Heart left ventricle (tissue), 16 donors: Measurements from ENCODE around the gene MEGF9. TPM values are rescaled to one million over a fixed set of nuclear protein-coding genes. Genes with fewer than 3 reads are reported as not detected.
"Not testable (repeated sequence)": the region's sequence is repeated elsewhere in the genome, so short reads cannot be mapped to it uniquely, and the experiment has no call there.

Experiments used
- ATAC-seq, 4 donors: fragments of 200-7000 bp; cut with Tn5 transposase; one replicate each; pipeline ENCODE4 v1.9.1; 2020 to 2022; ENCODE audit warnings: moderate library complexity in 4 of 4, mild to moderate bottlenecking in 3 of 4, moderate number of reproducible peaks in 1 of 4
- DNase-seq, 5 donors: peaks; one replicate each; pipeline ENCODE4 v3.0.0-alpha.2; 2020
- H3K27ac ChIP-seq, 12 donors: fragments of 200-600 bp; sonication (generic) in 4 of 12; one replicate each; pipeline versions ENCODE4 v1.5.0 to v1.8.0; 2016 to 2022; ENCODE audit warnings: mild to moderate bottlenecking in 2 of 12
- H3K27me3 ChIP-seq, 9 donors: fragments of 200-600 bp; sonication (generic) in 2 of 9; one replicate each; pipeline versions ENCODE4 v1.5.1 to v1.8.0; 2016 to 2022; ENCODE audit warnings: mild to moderate bottlenecking in 3 of 9
- H3K36me3 ChIP-seq, 9 donors: fragments of 200-600 bp; sonication (generic) in 2 of 9; one replicate each; pipeline versions ENCODE4 v1.5.0 to v1.8.0; 2018 to 2022; ENCODE audit warnings: mild to moderate bottlenecking in 2 of 9
- H3K4me1 ChIP-seq, 12 donors: fragments of 200-600 bp; sonication (generic) in 4 of 12; one replicate each; pipeline versions ENCODE4 v1.5.0 to v1.8.0; 2016 to 2022; ENCODE audit warnings: mild to moderate bottlenecking in 3 of 12
- H3K4me3 ChIP-seq, 12 donors: fragments of 200-600 bp; sonication (generic) in 4 of 12; one replicate each; pipeline versions ENCODE4 v1.5.0 to v1.8.0; 2017 to 2022; ENCODE audit warnings: mild to moderate bottlenecking in 9 of 12, moderate library complexity in 4 of 12
- H3K9me3 ChIP-seq, 12 donors: fragments of 200-600 bp; sonication (generic) in 4 of 12; one replicate each; pipeline versions ENCODE4 v1.5.0 to v1.8.0; 2016 to 2022; ENCODE audit warnings: mild to moderate bottlenecking in 1 of 12
- CTCF ChIP-seq, 12 donors: fragments of 200-600 bp; sonication (generic) in 4 of 12; IDR thresholded peaks; one replicate each; pipeline versions ENCODE4 v1.5.0 to v1.8.0; 2018 to 2022; ENCODE audit warnings: antibody characterized with exemption in 12 of 12, mild to moderate bottlenecking in 5 of 12
- POLR2A ChIP-seq, 2 donors: fragments of 450-650 bp; IDR thresholded peaks; one replicate each; pipeline ENCODE4 v1.6.1; 2017; ENCODE audit warnings: antibody characterized with exemption in 2 of 2, mild to moderate bottlenecking in 2 of 2, moderate library complexity in 2 of 2
- WGBS, 4 donors: extraction: QIAGEN DNeasy Blood & Tissue Kit in 2 of 4; methylation state at CpG; one replicate each; pipeline versions ENCODE4 v1.1.5 to v1.1.7; 2013 to 2018; 5-methylcytosine and 5-hydroxymethylcytosine counted together
- intact Hi-C, 10 donors: fragments of 100-400 bp; cut with DNase I; formaldehyde crosslinking; loops; one replicate each; pipeline versions ENCODE4 v1.11.1 to v1.14.2; 2022
- polyA plus RNA-seq, 2 donors: library from polyadenylated mRNA; stranded (reverse); fragments of 200-250 nt; gene quantifications; one replicate each; pipeline ENCODE4 v1.2.3, GENCODE V29; 2013
- total RNA-seq, 9 donors: library from RNA; depleted of rRNA in 2 of 9; stranded (reverse); fragments of >200 nt in 2 of 9; fragmentation: NEBNext Ultra II Directional in 3 of 9; extraction: Animal tissue kit (Norgen Biotek cat#: 25700) in 3 of 9; gene quantifications; one replicate each; pipeline versions ENCODE4 v1.1.0 to v1.2.4, GENCODE V29; 2016 to 2023
- donor health status: ischemic (EF 13 %, LVEDD 7.1; RV severe dilation, severe dysfunction).
- donor health status: healthy with polysubstance abuse.
- donor health status: DM: no; HTN: yes; CAD: no.
- donor health status: DM: no; HTN: no; CAD: no.
- donor health status: ischemic (EF 25% LVEDD 6.9; RV normal size, moderate dysfunction).
- donor health status: ischemic (EF 25% LVEDD 5.7; RV mildly dilated, moderate dysfunction).
- donor health status: healthy.
- donor health status: DM: yes; HTN: yes; CAD: no.
- donor health status: ischemic (EF 35%, LVEDD 5.7; RV mildly dilated, moderate dysfunction).
- donor health status: nonischemic (EF 11% LVEDD 7.7; RV severe dilation, severe dysfunction).
- donor health status: DM: yes; HTN: yes; CAD: no.
- donor health status: PGD.
- donor health status: ischemic (EF 29% LVEDD 5.4; RV normal size, mild dysfunction).
- donor health status: nonischemic (EF 23%, LVEDD 6.1; RV moderate dilation, normal function).

Gene MEGF9
- total and polyA plus RNA-seq, 11 donors, result 2.2 to 46.0 (median 12.8) TPM

DNA sequence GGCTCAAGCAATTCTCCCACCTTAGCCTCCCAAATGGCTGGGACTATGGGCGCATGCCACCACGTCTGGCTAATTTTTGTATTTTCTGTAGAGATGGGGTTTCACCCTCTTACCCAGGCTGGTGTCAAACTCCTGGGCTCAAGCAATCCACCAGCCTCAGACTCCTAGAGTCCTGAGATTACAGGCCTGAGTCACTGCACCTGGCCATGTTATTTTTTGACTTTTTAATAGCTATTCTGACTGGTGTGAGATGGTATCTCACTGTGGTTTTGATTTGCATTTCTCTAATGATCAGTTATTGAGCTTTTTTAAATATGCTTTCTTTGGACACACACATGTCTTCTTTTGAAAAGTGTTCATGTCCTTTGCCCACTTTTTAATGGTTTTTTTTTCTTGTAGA, 40.8 kb upstream of the MEGF9 start:
- H3K4me1 ChIP-seq, result peaks cover 0 to 27% (median 0%) of the 10 kb centered on the region in 12 donors
- H3K9me3 ChIP-seq, result no peaks in the 10 kb centered on the region
- no peak overlapping the region for H3K27ac ChIP-seq
- H3K36me3 ChIP-seq, result peaks cover 0 to 40% (median 16%) of the 10 kb centered on the region in 9 donors
- intact Hi-C loops, result loop anchor here in 8 of 10 donors (1.0 to 5.0 kb wide), 4 partner anchors 181 to 307 kb away; no protein-coding TSS in a partner anchor
- 97 to 100% (median 99%) methylated on average over 2 of the region's 2 CpGs for WGBS, 4 donors
- no peak for ATAC-seq
- H3K4me3 ChIP-seq, result no peak overlapping the region
- TF ChIP-seq POLR2A (IDR thresholded peaks at IDR 0.05) (no peak), CTCF (IDR thresholded peaks at IDR 0.05) (no peak)
- no peak for DNase-seq
- H3K27me3 ChIP-seq, result no peaks in the 10 kb centered on the region

DNA sequence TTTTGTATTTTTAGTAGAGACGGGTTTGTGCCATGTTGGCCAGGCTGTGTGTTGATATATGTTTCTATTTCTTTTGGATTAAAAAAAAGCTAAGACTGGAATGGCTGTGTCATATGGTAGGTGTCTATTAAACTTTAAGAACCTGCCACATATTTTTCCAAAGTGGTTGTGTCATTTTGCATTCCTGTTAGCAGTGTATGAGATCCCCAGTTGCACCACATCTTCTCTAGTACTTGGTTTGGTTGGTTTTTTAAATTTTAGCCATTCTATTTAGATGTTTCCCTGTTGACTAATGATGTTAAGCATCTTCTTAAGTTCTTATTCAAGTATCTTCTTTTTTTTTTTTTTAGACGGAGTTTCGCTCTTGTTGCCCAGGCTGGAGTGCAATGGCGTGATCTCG, 36.2 kb upstream of the MEGF9 start:
- no peak for ATAC-seq
- intact Hi-C loops, result no loop called here
- TF ChIP-seq CTCF (IDR thresholded peaks at IDR 0.05) (no peak), POLR2A (IDR thresholded peaks at IDR 0.05) (no peak)

DNA sequence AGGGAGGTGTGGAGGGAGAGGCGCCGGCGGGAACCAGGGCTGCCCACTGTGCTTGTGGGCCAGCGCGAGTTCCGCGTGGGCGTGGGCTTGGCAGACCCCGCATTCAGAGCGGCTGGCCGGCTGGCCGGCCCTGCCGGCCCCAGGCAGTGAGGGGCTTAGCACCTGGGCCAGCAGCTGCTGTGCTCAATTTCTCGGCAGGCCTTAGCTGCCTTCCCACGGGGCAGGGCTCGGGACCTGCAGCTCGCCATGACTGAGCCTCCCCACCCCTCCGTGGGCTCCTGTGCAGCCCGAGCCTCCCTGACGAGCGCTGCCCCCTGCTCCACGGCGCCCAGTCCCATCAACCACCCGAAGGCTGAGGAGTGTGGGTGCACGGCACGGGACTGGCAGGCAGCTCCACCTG, 32.1 kb upstream of the MEGF9 start:
- H3K4me3 ChIP-seq, H3K4me1 ChIP-seq, H3K36me3 ChIP-seq, intact Hi-C loops, H3K27ac ChIP-seq, H3K9me3 ChIP-seq, H3K27me3 ChIP-seq, DNase-seq, ATAC-seq: not testable (repeated sequence)
- WGBS, 4 donors, result 95 to 96% (median 95%) methylated on average over 15 to 26 of the region's 26 CpGs

More for the DNA sequence above, 36.2 kb upstream of the MEGF9 start:
- no peaks in the 10 kb centered on the region for H3K9me3 ChIP-seq
- H3K36me3 ChIP-seq, result no peaks in the 10 kb centered on the region
- DNase-seq, result no peak
- 91 to 97% (median 96%) methylated on average over 5 of the region's 5 CpGs for WGBS, 4 donors
- no peak overlapping the region for H3K4me3 ChIP-seq
- H3K27ac ChIP-seq, result no peak overlapping the region
- no peaks in the 10 kb centered on the region for H3K27me3 ChIP-seq
- H3K4me1 ChIP-seq, result no peaks in the 10 kb centered on the region

GRCh38 chr9:120745278-120745677, 31.0 kb upstream of the MEGF9 start:
- ATAC-seq (no peak), DNase-seq (no peak)
- Histone ChIP-seq H3K9me3 (no peaks in the 10 kb centered on the region), H3K36me3 (no peaks in the 10 kb centered on the region), H3K4me3 (no peak overlapping the region), H3K4me1 (peaks cover 0 to under 1% (median 0%) of the 10 kb centered on the region in 12 donors), H3K27ac (no peak overlapping the region), H3K27me3 (no peaks in the 10 kb centered on the region)
- intact Hi-C loops, result no loop called here
- no peak for TF ChIP-seq CTCF (IDR thresholded peaks at IDR 0.05)
- TF ChIP-seq POLR2A (IDR thresholded peaks at IDR 0.05), result no peak
- 90 to 98% (median 95%) methylated on average over 6 of the region's 6 CpGs for WGBS, 4 donors

DNA sequence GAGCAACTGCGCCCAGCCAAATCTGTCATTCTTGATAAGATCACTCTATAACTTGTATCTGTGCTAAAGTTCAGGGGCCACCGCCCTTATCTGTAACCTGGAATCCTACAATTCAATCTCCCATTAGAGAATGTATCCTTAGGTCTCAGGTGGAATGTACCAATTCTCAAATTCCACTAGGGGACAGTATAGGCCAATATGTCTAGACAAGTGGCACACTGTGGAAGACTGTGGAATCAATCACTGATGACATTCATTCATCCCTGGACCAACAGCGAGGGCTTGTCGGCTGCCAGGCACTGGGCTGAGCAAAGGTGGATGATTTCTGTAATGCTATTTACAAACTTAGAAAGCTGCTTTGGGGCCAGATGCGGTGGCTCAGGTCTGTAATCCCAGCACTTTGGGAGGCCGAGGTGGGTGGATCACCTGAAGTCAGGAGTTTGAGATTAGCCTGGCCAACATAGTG, 28.7 kb upstream of the MEGF9 start:
- no peaks in the 10 kb centered on the region for H3K9me3 ChIP-seq
- TF ChIP-seq POLR2A (IDR thresholded peaks at IDR 0.05) (no peak), CTCF (IDR thresholded peaks at IDR 0.05) (peak; percentile 27 to 69 (median 38))
- H3K4me1 ChIP-seq, result peaks cover 0 to 6% (median 0%) of the 10 kb centered on the region in 12 donors
- ATAC-seq (peak in 2 of 4 donors; percentile 60 to 61), DNase-seq (no peak)
- no peak overlapping the region for H3K4me3 ChIP-seq
- intact Hi-C loops, result no loop called here
- no peak overlapping the region for H3K27ac ChIP-seq
- WGBS, 4 donors, result 79 to 92% (median 91%) methylated on average over 6 of the region's 6 CpGs
- H3K36me3 ChIP-seq, result no peaks in the 10 kb centered on the region
- no peaks in the 10 kb centered on the region for H3K27me3 ChIP-seq
